SK-MEL-5 (cell line): ENCODE data around the gene PTAFR. TPM values are rescaled to one million over a fixed set of nuclear protein-coding genes. Genes with fewer than 3 reads are reported as not detected.

ENCODE experiments used
- DNase-seq: peaks from one replicate; pipeline ENCODE4 v3.0.0-alpha.2; 2016; ENCODE audit warnings: low read depth, low spot score
- in situ Hi-C: cut with HindIII; loops from 2 replicates; pipeline ENCODE4 v1.10.0; 2016; ENCODE audit warnings: low sequenced_read_pairs, high pct_unique_total_duplicates, low pct_unique_long_range_greater_than_20kb
- polyA plus RNA-seq, 2 experiments: library from polyadenylated mRNA; depleted of rRNA; stranded (reverse); fragments of >200 nt; gene quantifications; 2 replicates each; pipeline ENCODE4 v1.2.3, GENCODE V29; 2015
- total RNA-seq: library from RNA; depleted of rRNA; stranded (reverse); fragments of >200 nt; shearing (Covaris generic); gene quantifications from 2 replicates; pipeline ENCODE4 v1.2.3, GENCODE V29; 2014; rRNA removed

The PTAFR gene, protein sequence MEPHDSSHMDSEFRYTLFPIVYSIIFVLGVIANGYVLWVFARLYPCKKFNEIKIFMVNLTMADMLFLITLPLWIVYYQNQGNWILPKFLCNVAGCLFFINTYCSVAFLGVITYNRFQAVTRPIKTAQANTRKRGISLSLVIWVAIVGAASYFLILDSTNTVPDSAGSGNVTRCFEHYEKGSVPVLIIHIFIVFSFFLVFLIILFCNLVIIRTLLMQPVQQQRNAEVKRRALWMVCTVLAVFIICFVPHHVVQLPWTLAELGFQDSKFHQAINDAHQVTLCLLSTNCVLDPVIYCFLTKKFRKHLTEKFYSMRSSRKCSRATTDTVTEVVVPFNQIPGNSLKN
- total RNA-seq, result 0.24 and 0.29 TPM in 2 replicates
- 0.37 and 0.87 TPM in 2 replicates for polyA plus RNA-seq (2015; cell fraction: cytosol; rRNA removed)
- 0.20 and 0.39 TPM in 2 replicates for polyA plus RNA-seq (2015; cell fraction: nucleus; rRNA removed)

DNA sequence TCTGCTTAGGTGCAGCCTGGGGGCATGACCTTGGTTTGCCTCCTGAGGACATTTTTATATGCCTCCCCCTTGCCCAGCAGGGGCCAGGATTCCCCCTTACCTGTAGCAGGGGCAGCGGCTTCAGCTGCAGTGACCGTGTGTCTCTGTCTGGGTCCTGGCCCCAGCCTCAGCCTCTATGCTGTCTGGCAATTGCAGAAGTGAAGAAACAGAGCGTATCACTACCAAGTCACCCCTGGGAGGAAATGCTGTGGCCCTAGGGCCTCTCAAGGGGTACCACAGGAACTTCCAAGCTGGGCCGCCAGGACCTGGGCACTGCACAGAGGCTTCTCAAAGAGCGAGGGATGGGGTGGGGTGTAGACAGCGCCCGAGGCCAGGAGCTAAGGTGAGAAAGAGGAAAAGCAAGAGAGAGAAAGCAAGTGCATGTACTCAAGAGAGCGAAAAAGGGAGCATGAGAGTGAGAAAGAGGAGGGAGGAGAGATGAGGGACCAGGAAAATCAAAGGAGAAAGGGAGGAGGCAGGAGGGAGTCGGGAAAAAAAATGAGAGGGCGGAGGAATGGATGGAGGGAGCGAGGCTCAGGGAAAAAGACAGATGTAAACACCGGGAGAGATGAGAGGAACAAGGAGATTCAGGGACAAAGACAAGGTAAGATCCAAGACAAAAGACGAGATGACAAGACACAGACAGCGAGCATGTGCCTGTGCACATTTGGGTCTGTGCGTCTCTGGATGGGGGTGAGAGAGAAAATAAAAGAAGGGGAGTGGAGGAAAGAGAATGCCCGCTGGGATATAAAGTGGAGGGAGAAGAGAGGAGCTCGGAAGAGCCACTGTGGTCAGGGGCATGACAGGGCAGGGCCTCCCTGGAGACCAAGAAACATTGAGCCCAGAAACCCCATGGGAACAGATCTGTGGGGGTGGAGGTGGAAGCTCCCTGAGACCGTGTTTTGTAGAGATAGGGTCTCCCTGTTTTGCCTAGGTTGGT is at the start of gene PTAFR:
Gene PTAFR (minus strand): TSS at position 199 of the 979 bp plus-strand sequence. CDS start 25,669 bp downstream, outside the sequence.
- no peak for DNase-seq
- in situ Hi-C loops, result no loop called here

DNA sequence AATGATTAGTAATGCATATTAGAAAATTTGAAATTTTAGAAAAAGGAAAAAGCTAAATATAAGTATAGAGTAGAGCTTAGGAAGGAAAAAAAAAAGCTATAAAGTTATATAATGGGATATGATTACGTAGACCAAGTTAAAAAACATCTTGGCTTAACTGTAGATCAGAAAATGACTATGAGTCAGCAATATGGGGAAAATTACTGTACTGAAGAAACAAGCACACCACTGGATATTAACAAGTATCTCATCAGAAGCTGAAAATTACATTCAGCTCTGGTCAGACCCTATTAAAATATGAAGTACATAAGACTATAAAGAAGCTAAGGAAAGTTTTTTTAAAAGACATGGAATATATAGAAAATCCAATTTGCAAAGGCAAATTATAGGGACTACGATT is 36.8 kb upstream of the PTAFR start:
- DNase-seq, result no peak
- in situ Hi-C loops, result no loop called here

DNA sequence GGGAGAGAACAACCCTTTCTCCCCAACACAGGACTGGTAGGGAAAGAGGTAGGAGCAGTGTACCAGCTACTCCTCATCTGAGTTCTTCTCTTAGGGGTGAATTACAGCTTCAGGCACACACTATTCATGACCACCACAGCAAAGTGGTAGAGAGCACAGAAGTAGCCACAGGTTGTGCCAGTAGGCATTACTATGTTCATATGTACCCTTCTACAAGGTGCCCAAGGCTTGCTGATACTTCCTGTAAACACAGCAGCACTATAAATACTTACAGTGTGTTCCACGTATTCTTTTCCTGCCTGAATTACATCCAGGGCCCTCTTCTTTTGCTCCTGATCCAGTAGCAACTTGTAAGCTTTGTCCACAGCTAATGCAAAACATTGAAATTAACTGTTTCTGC is 33.2 kb upstream of the PTAFR start:
- no peak for DNase-seq
- in situ Hi-C loops, result no loop called here

DNA sequence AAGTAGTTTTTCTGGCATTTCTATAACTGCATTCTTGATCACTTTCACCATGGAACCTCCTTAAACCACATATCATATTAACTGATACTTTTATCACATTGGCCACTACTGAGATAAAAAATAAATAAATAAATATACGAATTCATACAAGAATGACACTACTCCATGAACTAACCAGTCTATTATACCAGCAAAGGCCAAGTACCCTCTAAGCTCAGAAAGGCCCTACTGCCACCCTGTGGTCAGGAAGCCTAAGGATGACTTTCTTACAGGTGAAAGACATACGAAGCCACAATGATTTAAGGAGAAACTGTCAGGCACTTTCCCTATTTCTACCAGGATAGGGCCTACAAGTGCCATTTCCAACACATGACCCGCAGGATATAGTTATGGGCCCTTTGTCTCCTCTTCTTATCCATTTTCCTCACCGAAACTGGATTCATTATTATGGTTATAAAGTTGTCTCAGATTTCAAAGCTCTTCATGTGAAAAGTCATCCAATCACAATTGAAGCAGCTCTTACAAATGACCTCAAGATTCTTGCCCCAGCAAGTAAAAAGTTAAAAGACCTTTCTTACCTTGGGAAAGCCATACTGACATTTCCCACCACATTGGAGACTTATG is 32.4 kb upstream of the PTAFR start:
- in situ Hi-C loops, result no loop called here

DNA sequence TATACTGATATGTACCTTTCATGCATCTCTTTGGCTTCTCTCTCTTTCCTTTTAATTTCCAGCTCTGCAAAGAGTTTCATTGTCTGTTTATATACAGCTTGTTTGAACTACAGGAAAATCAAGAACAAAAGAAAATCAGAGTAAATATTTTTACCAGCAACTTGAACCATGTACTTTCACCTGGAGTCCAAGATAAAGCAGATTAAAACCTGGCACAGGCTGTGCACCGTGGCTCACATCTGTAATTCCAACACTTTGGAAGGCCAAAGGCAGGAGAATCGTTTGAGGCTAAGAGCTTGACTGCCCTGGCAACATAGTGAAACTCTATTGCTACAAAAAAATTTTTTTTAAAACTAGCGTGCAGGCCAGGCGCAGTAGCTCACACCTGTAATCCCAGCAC is 28.8 kb upstream of the PTAFR start:
- in situ Hi-C loops, result no loop called here

More for the DNA sequence above, 32.4 kb upstream of the PTAFR start:
- peak; percentile 77 for DNase-seq

DNA sequence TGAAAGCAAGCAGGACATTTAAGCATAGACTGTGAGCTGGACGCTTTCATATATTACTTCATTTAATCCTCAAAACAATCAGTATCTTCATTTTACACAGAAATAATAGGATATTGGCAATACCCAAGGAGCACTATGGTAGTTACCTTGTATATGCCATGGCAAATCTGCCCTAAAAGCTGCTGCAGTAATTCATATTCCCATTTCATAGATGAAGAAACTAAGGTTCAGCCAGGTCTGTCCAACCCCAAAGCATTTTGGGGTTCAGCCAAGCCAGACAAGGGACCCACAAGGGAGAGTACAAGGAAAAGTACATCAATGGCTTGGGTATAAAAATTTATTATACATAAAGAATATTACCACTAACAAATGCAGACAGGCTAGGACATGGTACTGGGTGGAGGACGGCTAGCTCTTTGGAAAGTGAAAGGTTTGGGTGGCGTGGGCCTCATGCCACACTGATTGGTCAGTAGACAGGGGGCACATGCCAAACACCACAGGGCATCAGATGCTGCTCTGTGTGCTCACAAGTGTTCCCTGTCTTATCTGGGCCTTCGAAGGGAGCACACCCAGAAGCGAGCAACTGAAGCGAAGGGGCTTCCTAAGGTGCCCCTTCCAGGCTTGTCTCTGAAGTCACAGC is 23.9 kb upstream of the PTAFR start:
- DNase-seq, result no peak
- in situ Hi-C loops, result no loop called here

More for the DNA sequence above, 28.8 kb upstream of the PTAFR start:
- DNase-seq, result no peak

DNA sequence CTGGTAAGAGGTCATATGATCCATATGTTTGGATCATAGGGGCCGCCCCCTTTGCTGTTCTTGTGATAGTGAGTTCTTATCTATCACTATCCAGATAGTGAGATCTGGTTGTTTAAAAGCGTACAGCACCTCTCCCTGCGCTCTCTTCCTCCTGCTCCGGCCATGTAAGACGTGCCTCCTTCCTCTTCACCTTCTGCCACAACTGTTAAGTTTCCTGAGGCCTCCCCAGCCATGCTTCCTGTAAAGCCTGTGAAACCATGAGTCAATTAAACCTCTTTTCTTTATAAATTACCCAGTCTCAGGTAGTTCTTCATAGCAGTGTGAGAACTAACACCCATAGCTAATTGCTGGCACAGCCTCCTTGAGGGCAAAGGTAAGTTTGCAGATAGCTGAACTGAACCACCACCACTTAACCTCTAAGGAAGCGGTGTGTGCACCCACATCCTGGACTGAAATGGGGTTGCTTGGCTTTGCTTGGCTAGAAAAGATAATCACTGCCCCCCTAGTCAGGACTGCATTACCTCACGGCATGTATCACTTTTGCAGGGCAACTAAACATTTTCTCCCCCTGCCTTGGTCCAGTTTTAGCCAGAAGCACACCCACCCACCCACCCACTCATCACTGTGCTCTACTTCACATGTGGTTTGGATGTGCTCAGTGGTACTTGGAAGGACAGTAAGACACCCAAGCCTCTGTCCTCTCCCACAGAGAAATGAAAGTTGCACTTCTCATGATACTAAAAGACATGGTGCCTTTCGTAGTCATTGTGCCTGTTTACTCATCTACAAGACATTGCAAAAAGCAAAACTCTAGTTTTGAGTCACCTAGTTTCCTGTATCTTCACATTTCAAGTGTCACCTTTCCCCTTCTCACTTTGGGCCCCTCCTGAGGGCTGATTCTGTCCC is 23.1 kb upstream of the PTAFR start:
- no peak for DNase-seq
- in situ Hi-C loops, result no loop called here

DNA sequence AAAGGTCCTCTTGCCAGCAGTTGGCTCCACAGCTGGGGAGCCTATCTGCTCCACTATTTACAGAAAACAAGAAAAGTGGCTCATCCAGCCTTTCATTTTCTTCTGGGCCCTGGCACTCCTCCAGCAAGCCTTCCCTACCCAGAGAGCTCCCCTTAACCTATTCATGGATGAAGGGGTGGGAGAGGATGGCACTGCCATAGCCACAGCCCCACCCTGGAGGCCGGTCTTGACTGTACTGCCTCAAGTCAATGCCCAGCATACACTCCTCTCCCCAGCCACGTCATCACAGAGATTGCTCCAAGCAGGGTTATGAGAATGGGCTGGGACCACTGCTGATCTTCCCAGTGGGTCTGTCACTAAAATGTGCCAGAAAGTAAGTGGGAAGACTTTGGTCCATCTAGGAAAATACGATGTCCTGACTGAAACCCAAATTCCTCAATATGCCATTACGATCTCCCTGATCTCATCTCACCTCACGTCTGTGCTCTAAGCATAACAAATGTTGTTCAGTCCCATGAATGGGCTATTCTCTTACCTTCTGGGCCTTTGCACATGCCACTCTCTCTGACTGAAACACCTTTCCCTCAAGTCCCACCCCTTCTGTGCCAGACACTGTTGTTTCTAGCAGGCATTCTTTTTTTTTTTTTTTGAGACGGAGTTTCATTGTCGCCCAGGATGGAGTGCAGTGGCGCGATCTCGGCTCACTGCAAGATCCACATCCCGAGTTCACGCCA is 21.4 kb upstream of the PTAFR start:
- in situ Hi-C loops, result no loop called here
- no peak for DNase-seq

DNA sequence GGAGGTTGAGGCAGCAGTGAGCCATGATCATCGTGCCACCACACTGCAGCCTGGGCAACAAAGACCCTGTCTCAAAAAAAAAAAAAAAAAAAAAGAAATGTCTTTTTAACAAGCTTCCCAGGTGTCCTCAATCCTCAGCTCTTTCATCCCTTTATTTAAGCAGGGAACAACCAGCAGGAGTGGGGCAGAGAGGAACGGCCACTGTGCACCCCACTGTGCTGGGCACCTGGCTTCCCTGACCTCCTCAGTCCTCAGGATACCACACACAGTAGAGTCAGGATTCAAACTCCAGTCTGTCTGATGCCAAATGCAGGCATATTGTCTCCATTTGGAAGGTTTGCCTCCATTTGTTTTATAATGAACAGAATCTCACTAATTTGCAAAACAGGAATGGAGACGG is 19.8 kb upstream of the PTAFR start:
- in situ Hi-C loops, result no loop called here
- DNase-seq, result no peak

DNA sequence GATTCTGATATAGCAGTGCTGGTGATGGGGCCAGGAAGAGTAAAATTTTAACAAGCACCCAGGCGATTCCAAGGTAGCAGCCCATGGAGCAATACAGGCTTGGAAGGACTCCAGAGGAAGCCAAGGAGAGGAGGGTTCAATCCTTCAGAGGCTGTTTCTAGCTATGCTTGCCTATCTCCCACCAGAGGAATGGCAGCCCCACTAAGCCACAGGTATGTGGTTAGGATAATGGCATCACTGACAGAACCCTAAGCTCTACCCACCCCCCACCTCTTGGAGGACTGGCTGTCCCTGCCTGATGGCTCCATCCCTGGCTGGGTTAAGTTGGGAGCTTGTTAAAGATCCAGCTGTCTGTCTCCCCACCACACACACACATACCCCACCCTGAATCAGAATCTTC is 19.3 kb upstream of the PTAFR start:
- in situ Hi-C loops, result no loop called here
- DNase-seq, result no peak

DNA sequence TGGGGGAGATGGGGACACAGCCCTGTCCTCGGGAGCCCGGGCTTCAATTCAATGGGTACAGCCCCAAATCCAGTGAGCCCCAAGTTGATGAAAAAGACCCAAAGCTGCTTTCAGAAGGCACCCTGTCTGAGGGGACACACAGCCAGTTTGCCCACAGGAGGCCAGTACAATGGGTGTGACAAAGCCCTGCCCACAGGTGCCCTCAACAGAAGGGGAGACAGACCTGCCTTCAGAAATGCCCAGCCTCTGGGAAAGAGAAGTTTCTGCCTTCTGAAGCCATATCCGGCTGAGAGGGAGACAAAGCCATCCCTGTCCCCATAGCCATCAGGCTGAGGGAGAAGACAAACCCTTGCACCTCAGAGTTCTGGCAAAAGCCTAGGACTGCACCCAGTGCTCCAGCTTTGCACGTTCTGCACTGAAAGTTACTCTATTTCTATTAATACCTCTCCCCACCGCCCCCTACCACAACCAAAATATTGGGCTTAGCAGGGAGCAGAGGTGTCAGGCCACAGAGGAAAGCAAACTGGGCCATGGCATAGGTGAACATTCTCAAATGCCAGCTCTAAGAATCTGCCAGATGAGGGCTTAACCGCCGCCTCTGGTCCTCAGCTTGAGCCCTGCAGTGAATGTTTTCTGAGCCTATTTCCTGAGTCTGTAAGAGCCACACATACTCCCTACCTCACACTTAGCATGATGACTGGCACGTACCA is 18.0 kb upstream of the PTAFR start:
- no peak for DNase-seq
- in situ Hi-C loops, result no loop called here

DNA sequence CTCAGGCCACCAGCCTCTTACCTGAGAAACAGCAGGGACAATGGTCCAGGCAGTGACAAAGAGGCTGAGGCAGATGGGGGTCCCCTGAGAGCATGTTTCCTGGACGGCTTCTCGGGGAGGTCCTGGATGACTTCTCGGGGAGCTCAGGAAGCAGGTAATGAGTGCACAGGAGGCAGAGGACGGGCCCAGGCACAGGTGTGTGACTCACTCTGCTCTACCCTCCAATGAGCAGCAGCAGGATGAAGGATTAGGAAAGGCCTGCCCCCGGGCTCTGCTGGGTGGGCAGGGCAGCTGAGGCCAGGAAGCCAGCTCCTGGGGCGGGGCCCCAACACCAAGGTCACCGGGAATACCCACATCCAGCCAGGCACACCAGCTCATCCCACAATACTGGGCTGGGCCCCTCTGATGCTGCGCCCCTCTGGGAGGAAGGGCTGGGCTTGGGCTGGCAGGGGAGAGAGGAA is 17.2 kb upstream of the PTAFR start:
- DNase-seq, result no peak
- in situ Hi-C loops, result no loop called here

DNA sequence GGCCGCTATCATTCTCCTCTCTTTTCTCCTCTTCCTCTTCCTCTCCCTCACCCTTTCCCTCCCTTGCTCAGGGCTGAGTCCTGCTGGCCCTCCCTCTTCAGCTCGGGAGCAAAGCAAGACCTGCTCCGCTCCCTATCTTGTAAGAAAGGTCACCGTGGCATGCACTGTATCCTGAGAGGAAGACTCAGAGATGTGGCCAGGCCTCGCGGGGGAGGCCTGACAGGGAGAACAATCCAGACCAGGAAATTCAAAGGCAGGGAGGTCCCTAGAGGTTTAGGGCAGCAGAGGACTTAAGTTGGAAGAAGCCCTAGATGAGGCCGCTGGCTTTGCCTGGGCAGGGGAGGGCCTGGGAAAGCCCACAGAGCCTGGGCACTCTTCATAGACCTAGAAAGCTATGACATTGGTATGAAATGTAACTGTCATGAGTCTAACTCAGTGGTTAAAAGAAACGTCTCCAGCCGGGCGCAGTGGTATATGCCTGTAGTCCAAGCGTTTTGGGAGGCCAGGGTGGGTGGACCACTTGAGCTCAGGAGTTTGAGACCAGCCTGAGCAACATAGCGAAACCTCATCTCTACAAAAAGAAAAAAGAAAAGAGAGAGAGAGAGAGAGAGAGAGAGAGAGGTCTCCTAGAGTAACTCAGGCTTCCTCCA is 14.6 kb upstream of the PTAFR start:
- in situ Hi-C loops, result no loop called here
- no peak for DNase-seq

DNA sequence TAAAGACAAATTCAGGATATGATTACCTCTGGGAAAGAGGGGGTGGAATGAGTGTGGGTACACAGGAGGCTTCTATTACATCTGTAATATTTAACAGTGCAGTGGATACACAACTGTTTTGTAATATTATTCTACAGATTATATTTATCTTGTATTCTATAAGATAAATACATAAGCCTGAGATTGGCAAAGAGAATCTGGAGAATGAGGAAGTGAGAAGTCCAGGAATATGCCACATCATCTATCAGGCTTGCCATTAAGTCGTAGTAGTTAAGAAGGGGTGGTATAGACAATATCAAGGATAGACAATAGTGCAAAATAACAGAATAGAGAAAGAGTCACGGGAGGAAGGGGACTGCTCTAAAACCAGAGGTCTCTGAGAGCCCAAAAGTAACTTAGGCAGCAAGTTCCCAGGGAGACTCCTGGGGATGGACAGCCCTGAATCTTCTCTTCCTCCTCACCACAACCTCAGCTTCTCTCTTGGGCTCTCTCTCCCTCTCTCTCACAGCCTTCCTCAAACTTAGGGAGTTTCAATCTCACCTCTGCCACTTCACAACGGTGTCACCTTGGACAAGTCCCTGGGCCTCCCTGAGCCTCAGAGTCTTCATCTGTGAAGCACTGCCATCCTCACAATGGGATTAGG is 14.0 kb upstream of the PTAFR start:
- in situ Hi-C loops, result no loop called here
- DNase-seq, result no peak
